BJ (cell line): ENCODE measurements around the gene RSPO3. TPM values are rescaled to one million over a fixed set of nuclear protein-coding genes. Genes with fewer than 3 reads are reported as not detected.

Source experiments
- CTCF ChIA-PET: fragments of 350-600 bp; formaldehyde crosslinking; extraction: SDS; loops from one replicate; lab custom pipeline; 2021; ENCODE audit warnings: antibody characterized with exemption, inconsistent platforms; lab: Yijun Ruan, JAX
- POLR2A ChIA-PET: fragments of 300-600 bp; sonication (Branson Sonifier 250); formaldehyde crosslinking; extraction: SDS; loops from one replicate; lab custom pipeline; 2021; ENCODE audit warnings: antibody characterized with exemption; lab: Charles Lee
- DNase-seq: peaks from one replicate; pipeline ENCODE4 v3.0.0-alpha.2; 2011; ENCODE audit warnings: low read depth
- H3K27me3 ChIP-seq: 2 replicates; pipeline ENCODE4 v1.6.0; 2011; ENCODE audit warnings: low read length; ENCODE audit not compliant: control insufficient read depth, insufficient read depth
- H3K36me3 ChIP-seq: 2 replicates; pipeline ENCODE4 v1.5.1; 2011; ENCODE audit warnings: low read length; ENCODE audit not compliant: control insufficient read depth, insufficient read depth
- H3K4me3 ChIP-seq: 2 replicates; pipeline ENCODE4 v1.5.1; 2011; ENCODE audit warnings: low read depth, mild to moderate bottlenecking, control low read depth, low read length
- CTCF ChIP-seq: IDR thresholded peaks from 2 replicates; pipeline ENCODE4 v1.5.1; 2011; ENCODE audit warnings: low read depth, mild to moderate bottlenecking, control low read depth, inconsistent platforms, low read length, moderate library complexity; ENCODE audit not compliant: insufficient read depth
- polyA minus RNA-seq: library from RNA; depleted of rRNA, polyadenylated mRNA; stranded (reverse); fragments of >200 nt; gene quantifications from 2 replicates; pipeline ENCODE4 v1.2.3, GENCODE V29; 2011; rRNA and poly(A)+ RNA removed
- polyA plus RNA-seq: library from polyadenylated mRNA; depleted of rRNA; stranded (reverse); fragments of >200 nt; gene quantifications from 2 replicates; pipeline ENCODE4 v1.2.3, GENCODE V29; 2011; rRNA removed

RSPO3 gene, protein sequence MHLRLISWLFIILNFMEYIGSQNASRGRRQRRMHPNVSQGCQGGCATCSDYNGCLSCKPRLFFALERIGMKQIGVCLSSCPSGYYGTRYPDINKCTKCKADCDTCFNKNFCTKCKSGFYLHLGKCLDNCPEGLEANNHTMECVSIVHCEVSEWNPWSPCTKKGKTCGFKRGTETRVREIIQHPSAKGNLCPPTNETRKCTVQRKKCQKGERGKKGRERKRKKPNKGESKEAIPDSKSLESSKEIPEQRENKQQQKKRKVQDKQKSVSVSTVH
- polyA plus RNA-seq (not detected in 2 replicates), polyA minus RNA-seq (not detected in 2 replicates)

GRCh38 chr6:127118298-127119101 is at the start of gene RSPO3:
RSPO3 (plus strand) TSS chr6:127118671; CDS start chr6:127119193, 522 bp downstream.
- H3K4me3 ChIP-seq, result peak within 1 kb of the TSS; percentile 44
- ChIA-PET CTCF (interaction anchor here (0.5 to 1.4 kb wide), 3 partner anchors 19 to 1123 kb away, joined by 3 to 7 read pairs (median 3); no protein-coding TSS in a partner anchor), POLR2A (no interaction called here)
- no peak for TF ChIP-seq CTCF
- no peaks in the 10 kb centered on the region for H3K36me3 ChIP-seq
- peaks cover 42% of the 10 kb centered on the region for H3K27me3 ChIP-seq
- no peak for DNase-seq

DNA sequence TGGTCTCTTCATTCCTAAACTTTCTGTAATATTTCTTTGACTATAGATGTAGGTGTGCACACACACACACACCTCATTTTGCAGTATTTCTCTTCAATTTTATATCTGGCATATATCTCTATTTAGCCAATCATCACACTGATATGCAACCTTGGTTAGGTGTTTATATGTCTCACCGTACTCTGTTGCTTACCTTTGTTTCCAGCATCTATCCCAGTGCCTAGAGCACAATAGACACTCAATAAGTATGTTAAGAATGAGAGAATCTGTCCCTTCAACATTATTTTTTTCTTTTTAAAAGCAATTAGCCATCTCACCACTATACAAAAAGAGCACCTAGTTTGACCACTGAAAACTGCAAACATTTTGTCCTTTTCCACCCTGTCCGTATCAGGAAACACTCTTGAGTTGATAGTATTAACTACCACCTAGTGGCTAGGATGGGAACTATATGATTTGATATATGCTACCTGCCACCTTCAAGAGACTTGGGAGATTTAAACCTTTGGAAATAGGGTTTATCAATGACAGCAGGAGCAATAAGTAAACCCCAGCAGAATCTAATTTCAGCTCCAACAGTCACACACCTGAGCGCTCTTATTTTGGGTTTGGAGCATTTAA is 48.7 kb upstream of the RSPO3 start:
- DNase-seq, result no peak
- no peaks in the 10 kb centered on the region for H3K27me3 ChIP-seq
- peak; percentile 64 for TF ChIP-seq CTCF
- no peaks in the 10 kb centered on the region for H3K36me3 ChIP-seq
- no peak overlapping the region for H3K4me3 ChIP-seq
- POLR2A ChIA-PET, result no interaction called here
- CTCF ChIA-PET, result interaction anchor here (1.0 kb wide), 2 partner anchors 267 kb away, joined by 3 to 5 read pairs; no protein-coding TSS in a partner anchor

DNA sequence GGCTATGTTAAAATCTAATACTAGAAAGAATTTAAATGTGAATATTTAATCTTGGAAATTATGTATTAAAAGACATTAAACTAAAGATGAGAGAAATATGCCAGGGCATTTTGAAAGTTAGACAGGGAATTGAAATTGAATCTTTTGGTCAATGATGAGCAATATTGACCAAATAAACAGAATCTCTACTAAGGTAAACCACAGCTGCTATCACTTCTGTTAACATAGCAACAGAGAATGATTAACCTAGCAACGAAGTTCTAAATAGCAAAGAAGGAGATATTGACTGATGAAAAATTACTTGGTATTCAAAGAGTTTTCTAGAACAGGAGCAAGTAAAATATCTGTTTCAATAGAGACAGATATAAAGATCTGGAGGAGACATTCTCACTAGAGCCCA is 45.2 kb upstream of the RSPO3 start:
- POLR2A ChIA-PET, result no interaction called here
- TF ChIP-seq CTCF, result no peak
- no peaks in the 10 kb centered on the region for H3K27me3 ChIP-seq
- H3K36me3 ChIP-seq, result no peaks in the 10 kb centered on the region
- no peak for DNase-seq
- no peak overlapping the region for H3K4me3 ChIP-seq
- CTCF ChIA-PET, result no interaction called here

DNA sequence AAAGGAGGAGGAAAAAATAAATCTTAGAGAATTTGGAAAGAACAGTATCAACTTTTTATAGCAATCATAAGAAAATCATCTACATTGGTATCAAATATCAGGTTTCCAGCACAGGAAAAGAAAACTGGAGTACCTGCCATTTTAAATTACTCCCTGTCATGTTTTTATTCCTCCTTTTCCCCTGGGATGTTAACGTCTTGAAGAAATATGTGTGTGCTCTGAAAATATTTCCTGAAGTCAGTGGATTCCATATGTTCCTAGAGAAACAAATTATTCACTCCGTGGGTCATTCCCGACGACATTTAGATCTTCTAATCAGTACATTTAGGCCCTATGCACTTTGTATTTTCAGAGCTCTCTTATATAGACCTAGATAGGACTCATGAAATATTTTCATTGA is 42.0 kb upstream of the RSPO3 start:
- no peak for DNase-seq
- CTCF ChIA-PET, result no interaction called here
- no peak for TF ChIP-seq CTCF
- no peak overlapping the region for H3K4me3 ChIP-seq
- POLR2A ChIA-PET, result no interaction called here
- H3K27me3 ChIP-seq, result no peaks in the 10 kb centered on the region
- no peaks in the 10 kb centered on the region for H3K36me3 ChIP-seq

DNA sequence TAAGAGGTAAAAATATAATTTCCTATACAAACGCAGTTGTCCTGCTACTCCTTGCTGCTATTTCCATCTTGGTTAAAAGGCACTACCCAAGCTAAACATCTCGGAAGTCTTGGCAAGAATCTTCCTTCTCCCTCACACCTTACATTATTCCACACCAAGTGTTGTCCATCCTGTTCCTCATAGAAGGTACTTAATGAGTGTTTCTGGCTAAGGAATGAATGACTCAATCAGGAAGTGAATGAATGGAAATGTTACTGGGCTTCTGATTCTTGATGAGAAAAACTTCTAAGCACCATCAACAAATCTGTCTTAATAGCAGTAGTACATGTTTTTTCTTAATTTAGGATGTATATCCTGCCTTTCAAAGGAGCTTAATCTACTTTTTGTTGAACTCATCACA is 40.6 kb upstream of the RSPO3 start:
- Histone ChIP-seq H3K36me3 (no peaks in the 10 kb centered on the region), H3K4me3 (no peak overlapping the region), H3K27me3 (no peaks in the 10 kb centered on the region)
- DNase-seq, result no peak
- ChIA-PET CTCF (no interaction called here), POLR2A (no interaction called here)
- no peak for TF ChIP-seq CTCF
